Hepatocyte (in vitro differentiated cells): ENCODE measurements around the gene ALDH18A1.

ENCODE experiments used
- CTCF ChIP-seq: fragments of 200-600 bp; sonication (generic); IDR thresholded peaks from 2 replicates; pipeline ENCODE4 v1.5.1; 2016; ENCODE audit warnings: antibody characterized with exemption, mild to moderate bottlenecking; ENCODE audit not compliant: poor library complexity
- EZH2 ChIP-seq: fragments of 200-600 bp; sonication (generic); IDR thresholded peaks from 2 replicates; pipeline ENCODE4 v1.6.1; 2016; ENCODE audit warnings: antibody characterized with exemption, mild to moderate bottlenecking, borderline replicate concordance
- EZH2phosphoT487 ChIP-seq: fragments of 200-600 bp; sonication (generic); IDR thresholded peaks from one replicate; pipeline ENCODE4 v1.6.1; 2018; ENCODE audit warnings: antibody characterized with exemption, mild to moderate bottlenecking, low read depth, moderate library complexity; ENCODE audit not compliant: unreplicated experiment, severe bottlenecking

- TF ChIP-seq EZH2 (no peak), CTCF (no peak), EZH2phosphoT487 (no peak)
These were observed 77.2 kb downstream of the ALDH18A1 start for GRCh38 chr10:95579292-95579691.
